ENCODE data around the gene LDHAL6B.

The LDHAL6B gene

GRCh38 chr15:59217876-59218498 lies 11.3 kb downstream of the LDHAL6B start:
- no peak for DNase-seq

GRCh38 chr15:59218710-59219109 lies 12.1 kb downstream of the LDHAL6B start:
- no peak for DNase-seq

GRCh38 chr15:59221511-59222505 lies 15.2 kb downstream of the LDHAL6B start:
- peak; percentile 28 for DNase-seq

- DNase-seq, result no peak
These were observed 16.4 kb downstream of the LDHAL6B start for GRCh38 chr15:59222906-59223550.

GRCh38 chr15:59223736-59224135 lies 17.1 kb downstream of the LDHAL6B start:
- no peak for DNase-seq

- no peak for DNase-seq
These were observed 17.8 kb downstream of the LDHAL6B start for GRCh38 chr15:59224474-59224873.

- DNase-seq, result no peak
These were observed 20.4 kb downstream of the LDHAL6B start for GRCh38 chr15:59227021-59227420.

- no peak for DNase-seq
These were observed 22.4 kb downstream of the LDHAL6B start for GRCh38 chr15:59229015-59229414.

- DNase-seq, result no peak
These were observed 22.8 kb downstream of the LDHAL6B start for GRCh38 chr15:59229453-59229852.

- DNase-seq, result no peak
These were observed 23.9 kb downstream of the LDHAL6B start for GRCh38 chr15:59230531-59231055.

GRCh38 chr15:59232476-59232875 lies 25.8 kb downstream of the LDHAL6B start:
- DNase-seq, result no peak

GRCh38 chr15:59236394-59236793 lies 29.8 kb downstream of the LDHAL6B start:
- DNase-seq, result no peak

GRCh38 chr15:59237119-59237855 lies 30.6 kb downstream of the LDHAL6B start:
- no peak for DNase-seq

- no peak for DNase-seq
These were observed 31.3 kb downstream of the LDHAL6B start for GRCh38 chr15:59237924-59238331.

- no peak for DNase-seq
These were observed 33.4 kb downstream of the LDHAL6B start for GRCh38 chr15:59240036-59240435.

- DNase-seq, result no peak
These were observed 36.0 kb downstream of the LDHAL6B start for GRCh38 chr15:59242649-59243048.

- no peak for DNase-seq
These were observed 37.0 kb downstream of the LDHAL6B start for GRCh38 chr15:59243622-59244021.

GRCh38 chr15:59244337-59244736 lies 37.7 kb downstream of the LDHAL6B start:
- no peak for DNase-seq

GRCh38 chr15:59245559-59245958 lies 38.9 kb downstream of the LDHAL6B start:
- DNase-seq, result no peak

- DNase-seq, result no peak
These were observed 40.7 kb downstream of the LDHAL6B start for GRCh38 chr15:59247364-59247763.

GRCh38 chr15:59249816-59250215 lies 43.2 kb downstream of the LDHAL6B start:
- DNase-seq, result no peak

- no peak for DNase-seq
These were observed 43.6 kb downstream of the LDHAL6B start for GRCh38 chr15:59250249-59250648.

Data from right kidney (tissue), 1 donor.